ENCODE measurements around the gene DDX39B.

- TF ChIP-seq CTCF (IDR thresholded peaks at IDR 0.05 in 8 of 11, conservative IDR thresholded peaks at IDR 0.05 in 3 of 11), result no peak
- TF ChIP-seq POLR2A (IDR thresholded peaks at IDR 0.05), result no peak
- no peak for TF ChIP-seq POLR2AphosphoS5 (IDR thresholded peaks at IDR 0.05)
Measured at GRCh38 chr6:31498748-31499147, 43.1 kb downstream of the DDX39B start.

Measured in spleen (tissue), 7 donors.